22Rv1 (cell line): ENCODE measurements around the gene GNB5.

Experiments
- ZFX ChIP-seq: fragments of 450-650 bp; IDR thresholded peaks from 2 replicates; pipeline ENCODE4 v1.6.1; 2017; ENCODE audit warnings: antibody characterized with exemption, borderline replicate concordance
- TF ChIP-seq, protein P1 (sequence below): fragments of 450-650 bp; IDR thresholded peaks from 2 replicates; pipeline ENCODE4 v1.5.1; 2017; ENCODE audit warnings: mild to moderate bottlenecking

DNA sequence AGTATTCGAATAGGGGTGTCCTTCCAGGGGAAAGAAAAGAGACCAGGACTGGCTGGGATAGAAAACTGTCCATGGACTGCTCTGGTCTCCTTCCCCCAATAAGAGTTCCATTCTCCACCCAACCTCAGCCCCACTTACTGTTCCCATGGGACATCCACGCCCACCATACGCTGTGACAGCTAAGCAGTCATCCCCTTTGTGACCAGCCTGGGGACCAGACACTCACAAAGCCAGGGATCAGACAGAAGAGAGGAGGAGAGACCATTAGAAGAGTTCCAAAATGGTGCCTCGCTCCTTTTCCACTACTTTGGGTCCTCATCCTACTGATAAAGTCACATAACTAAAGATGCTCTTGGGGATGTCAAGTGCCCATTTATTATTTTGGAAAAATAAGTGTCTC, 27.6 kb upstream of the GNB5 start:
- TF ChIP-seq, protein P1, sequence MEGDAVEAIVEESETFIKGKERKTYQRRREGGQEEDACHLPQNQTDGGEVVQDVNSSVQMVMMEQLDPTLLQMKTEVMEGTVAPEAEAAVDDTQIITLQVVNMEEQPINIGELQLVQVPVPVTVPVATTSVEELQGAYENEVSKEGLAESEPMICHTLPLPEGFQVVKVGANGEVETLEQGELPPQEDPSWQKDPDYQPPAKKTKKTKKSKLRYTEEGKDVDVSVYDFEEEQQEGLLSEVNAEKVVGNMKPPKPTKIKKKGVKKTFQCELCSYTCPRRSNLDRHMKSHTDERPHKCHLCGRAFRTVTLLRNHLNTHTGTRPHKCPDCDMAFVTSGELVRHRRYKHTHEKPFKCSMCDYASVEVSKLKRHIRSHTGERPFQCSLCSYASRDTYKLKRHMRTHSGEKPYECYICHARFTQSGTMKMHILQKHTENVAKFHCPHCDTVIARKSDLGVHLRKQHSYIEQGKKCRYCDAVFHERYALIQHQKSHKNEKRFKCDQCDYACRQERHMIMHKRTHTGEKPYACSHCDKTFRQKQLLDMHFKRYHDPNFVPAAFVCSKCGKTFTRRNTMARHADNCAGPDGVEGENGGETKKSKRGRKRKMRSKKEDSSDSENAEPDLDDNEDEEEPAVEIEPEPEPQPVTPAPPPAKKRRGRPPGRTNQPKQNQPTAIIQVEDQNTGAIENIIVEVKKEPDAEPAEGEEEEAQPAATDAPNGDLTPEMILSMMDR, result no peak
- no peak for TF ChIP-seq ZFX
